Liver (tissue), 10 donors: ENCODE data around the gene PIGW. TPM values are rescaled to one million over a fixed set of nuclear protein-coding genes. Genes with fewer than 3 reads are reported as not detected.

Experiments used
- DNase-seq: peaks from one replicate; pipeline ENCODE4 v3.0.0-alpha.2; 2017; ENCODE audit warnings: low spot score
- H3K27ac ChIP-seq, 2 donors: one replicate each; pipeline ENCODE4 v1.7.0; 2013; ENCODE audit warnings: inconsistent platforms in 2 of 2, low read length in 2 of 2, control low read depth in 1 of 2, low read depth in 1 of 2, mild to moderate bottlenecking in 1 of 2
- H3K27me3 ChIP-seq, 4 donors: one replicate each; pipeline versions ENCODE4 v1.6.1 to v1.7.0; 2013; ENCODE audit warnings: low read length in 3 of 4, inconsistent platforms in 1 of 4, mild to moderate bottlenecking in 1 of 4, moderate library complexity in 1 of 4; ENCODE audit not compliant: control insufficient read depth in 4 of 4, insufficient read depth in 4 of 4
- H3K36me3 ChIP-seq, 4 donors: one replicate each; pipeline versions ENCODE4 v1.6.1 to v1.7.0; 2013; ENCODE audit warnings: low read length in 3 of 4, mild to moderate bottlenecking in 3 of 4, low read depth in 1 of 4, moderate library complexity in 1 of 4; ENCODE audit not compliant: control insufficient read depth in 4 of 4, insufficient read depth in 3 of 4
- H3K4me1 ChIP-seq, 4 donors: one replicate each; pipeline versions ENCODE4 v1.6.1 to v1.7.0; 2013; ENCODE audit warnings: low read length in 3 of 4, mild to moderate bottlenecking in 3 of 4, moderate library complexity in 1 of 4; ENCODE audit not compliant: control insufficient read depth in 4 of 4, insufficient read depth in 4 of 4
- H3K4me3 ChIP-seq, 3 donors: one replicate each; pipeline versions ENCODE4 v1.6.1 to v1.7.0; 2013; ENCODE audit warnings: low read length in 3 of 3, control low read depth in 1 of 3, low read depth in 1 of 3, mild to moderate bottlenecking in 1 of 3
- H3K9ac ChIP-seq, 2 donors: one replicate each; pipeline ENCODE4 v1.7.0; 2013; ENCODE audit warnings: low read length in 2 of 2, mild to moderate bottlenecking in 2 of 2, moderate library complexity in 2 of 2, control low read depth in 1 of 2, low read depth in 1 of 2
- H3K9me3 ChIP-seq, 4 donors: one replicate each; pipeline versions ENCODE4 v1.6.1 to v1.7.0; 2013; ENCODE audit warnings: low read length in 3 of 4; ENCODE audit not compliant: control insufficient read depth in 4 of 4
- ATF3 ChIP-seq: IDR thresholded peaks from 2 replicates; pipeline ENCODE4 v1.6.1; 2016; ENCODE audit warnings: antibody characterized with exemption
- EGR1 ChIP-seq, 2 donors: IDR thresholded peaks; 2 replicates each; pipeline ENCODE4 v1.6.1; 2016 to 2018; ENCODE audit warnings: antibody characterized with exemption in 2 of 2, low read depth in 2 of 2
- FOXA1 ChIP-seq: IDR thresholded peaks from 2 replicates; pipeline ENCODE4 v1.6.1; 2016; ENCODE audit warnings: antibody characterized with exemption
- FOXA2 ChIP-seq: IDR thresholded peaks from 2 replicates; pipeline ENCODE4 v1.6.1; 2016; ENCODE audit warnings: antibody characterized with exemption
- GABPA ChIP-seq, 2 donors: IDR thresholded peaks in 1 of 2; conservative IDR thresholded peaks in 1 of 2; 2 replicates each; pipeline ENCODE4 v1.6.1; 2016; ENCODE audit warnings: antibody characterized with exemption in 2 of 2, mild to moderate bottlenecking in 1 of 2, moderate library complexity in 1 of 2
- HNF4A ChIP-seq, 2 donors: conservative IDR thresholded peaks; 2 replicates each; pipeline ENCODE4 v1.6.1; 2016; ENCODE audit warnings: antibody characterized with exemption in 2 of 2, mild to moderate bottlenecking in 2 of 2
- HNF4G ChIP-seq: IDR thresholded peaks from 2 replicates; pipeline ENCODE4 v1.6.1; 2016; ENCODE audit warnings: antibody characterized with exemption
- NR2F2 ChIP-seq: IDR thresholded peaks from 2 replicates; pipeline ENCODE4 v1.6.1; 2016; ENCODE audit warnings: antibody characterized with exemption
- SP1 ChIP-seq: IDR thresholded peaks from 2 replicates; pipeline ENCODE4 v1.6.1; 2018; ENCODE audit warnings: antibody characterized with exemption, mild to moderate bottlenecking
- ZBTB33 ChIP-seq: IDR thresholded peaks from 2 replicates; pipeline ENCODE4 v1.6.1; 2016; ENCODE audit warnings: antibody characterized with exemption
- WGBS: extraction: QIAGEN DNeasy Blood & Tissue Kit; methylation state at CpG from one replicate; pipeline ENCODE4 v1.1.7; 2013; 5-methylcytosine and 5-hydroxymethylcytosine counted together
- polyA plus RNA-seq, 2 donors: library from polyadenylated mRNA; stranded (reverse) in 1 of 2; unstranded in 1 of 2; fragments of 200-250 nt in 1 of 2; fragments of >200 nt in 1 of 2; fragmentation: Nextera tagmentation in 1 of 2; extraction: Ambion mirVana in 1 of 2; gene quantifications; one replicate each; pipeline versions ENCODE4 v1.2.1 to v1.2.3, GENCODE V29; 2013 to 2015
- small RNA-seq: library from RNA; depleted of rRNA; stranded (forward); fragments of <200 nt; gene quantifications from one replicate; pipeline ENCODE3, GENCODE V24; 2014
- total RNA-seq, 2 donors: library from RNA; depleted of rRNA; stranded (reverse); fragments of >200 nt; gene quantifications; one replicate each; pipeline ENCODE4 v1.2.3, GENCODE V29; 2014
- TF ChIP-seq, protein P1 (sequence below): IDR thresholded peaks from 2 replicates; pipeline ENCODE4 v1.6.1; 2016; ENCODE audit warnings: antibody characterized with exemption, mild to moderate bottlenecking
- TF ChIP-seq, protein P2 (sequence below): IDR thresholded peaks from 2 replicates; pipeline ENCODE4 v1.6.1; 2016; ENCODE audit warnings: antibody characterized with exemption
- donor health status: healthy.
- donor health status: healthy.
- donor health status: healthy.
- donor health status: healthy.
- donor health status: healthy.

PIGW gene
- total and polyA plus RNA-seq, 4 donors, result 3.2 to 9.6 (median 6.1) TPM

- Histone ChIP-seq H3K4me3 (no peak overlapping the region), H3K36me3 (peaks cover 13 to 54% (median 34%) of the 10 kb centered on the region in 4 donors), H3K9ac (no peak overlapping the region), H3K9me3 (no peaks in the 10 kb centered on the region), H3K4me1 (peaks cover 5 to 23% (median 13%) of the 10 kb centered on the region in 4 donors), H3K27ac (no peak overlapping the region), H3K27me3 (no peaks in the 10 kb centered on the region)
- no peak for DNase-seq
- TF ChIP-seq SP1, result no peak
- no peak for TF ChIP-seq ZBTB33
- TF ChIP-seq ATF3, result no peak
- no peak for TF ChIP-seq FOXA1
- no peak for TF ChIP-seq FOXA2
- no peak for TF ChIP-seq NR2F2
- TF ChIP-seq HNF4G, result no peak
- TF ChIP-seq EGR1 (IDR thresholded peaks at IDR 0.05; ENCODE audit: low read depth in 2 of 2), result no peak
- TF ChIP-seq, protein P1, sequence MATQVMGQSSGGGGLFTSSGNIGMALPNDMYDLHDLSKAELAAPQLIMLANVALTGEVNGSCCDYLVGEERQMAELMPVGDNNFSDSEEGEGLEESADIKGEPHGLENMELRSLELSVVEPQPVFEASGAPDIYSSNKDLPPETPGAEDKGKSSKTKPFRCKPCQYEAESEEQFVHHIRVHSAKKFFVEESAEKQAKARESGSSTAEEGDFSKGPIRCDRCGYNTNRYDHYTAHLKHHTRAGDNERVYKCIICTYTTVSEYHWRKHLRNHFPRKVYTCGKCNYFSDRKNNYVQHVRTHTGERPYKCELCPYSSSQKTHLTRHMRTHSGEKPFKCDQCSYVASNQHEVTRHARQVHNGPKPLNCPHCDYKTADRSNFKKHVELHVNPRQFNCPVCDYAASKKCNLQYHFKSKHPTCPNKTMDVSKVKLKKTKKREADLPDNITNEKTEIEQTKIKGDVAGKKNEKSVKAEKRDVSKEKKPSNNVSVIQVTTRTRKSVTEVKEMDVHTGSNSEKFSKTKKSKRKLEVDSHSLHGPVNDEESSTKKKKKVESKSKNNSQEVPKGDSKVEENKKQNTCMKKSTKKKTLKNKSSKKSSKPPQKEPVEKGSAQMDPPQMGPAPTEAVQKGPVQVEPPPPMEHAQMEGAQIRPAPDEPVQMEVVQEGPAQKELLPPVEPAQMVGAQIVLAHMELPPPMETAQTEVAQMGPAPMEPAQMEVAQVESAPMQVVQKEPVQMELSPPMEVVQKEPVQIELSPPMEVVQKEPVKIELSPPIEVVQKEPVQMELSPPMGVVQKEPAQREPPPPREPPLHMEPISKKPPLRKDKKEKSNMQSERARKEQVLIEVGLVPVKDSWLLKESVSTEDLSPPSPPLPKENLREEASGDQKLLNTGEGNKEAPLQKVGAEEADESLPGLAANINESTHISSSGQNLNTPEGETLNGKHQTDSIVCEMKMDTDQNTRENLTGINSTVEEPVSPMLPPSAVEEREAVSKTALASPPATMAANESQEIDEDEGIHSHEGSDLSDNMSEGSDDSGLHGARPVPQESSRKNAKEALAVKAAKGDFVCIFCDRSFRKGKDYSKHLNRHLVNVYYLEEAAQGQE, result no peak
- TF ChIP-seq, protein P2, sequence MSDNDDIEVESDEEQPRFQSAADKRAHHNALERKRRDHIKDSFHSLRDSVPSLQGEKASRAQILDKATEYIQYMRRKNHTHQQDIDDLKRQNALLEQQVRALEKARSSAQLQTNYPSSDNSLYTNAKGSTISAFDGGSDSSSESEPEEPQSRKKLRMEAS, result no peak
- no peak for TF ChIP-seq GABPA (IDR thresholded peaks at IDR 0.05 in 1 of 2, conservative IDR thresholded peaks at IDR 0.05 in 1 of 2)
- TF ChIP-seq HNF4A (conservative IDR thresholded peaks at IDR 0.05), result no peak
- WGBS, result 94% methylated on average over 2 of the region's 2 CpGs
These were observed 51.4 kb downstream of the PIGW start for GRCh38 chr17:36586138-36586537.

Small RNA genes within 50 kb of the gene (small RNA-seq; reads per million reads assigned to genes)
- gene RNA5SP439, result not detected

Other genes starting within 250 kb of the PIGW start
- gene TBC1D3G, start 211.1 kb upstream of the PIGW start, total RNA-seq, result not detected
- gene TBC1D3G, start 211.1 kb upstream of the PIGW start, polyA plus RNA-seq, result under 1 TPM in 1 of 2 donors, not detected in 1; 0.58 TPM
- not detected for gene TBC1D3H, start 146.6 kb upstream of the PIGW start, total RNA-seq
- under 1 TPM in 1 of 2 donors, not detected in 1; 0.08 TPM for gene TBC1D3H, start 146.6 kb upstream of the PIGW start, polyA plus RNA-seq
- gene ZNHIT3, start 48.3 kb upstream of the PIGW start, total RNA-seq, result 10 to 100 TPM in 1 of 2 donors, 1 to 10 TPM in 1; 8.1 to 18.8 TPM
- 10 to 100 TPM; 19.4 to 24.2 TPM for gene ZNHIT3, start 48.3 kb upstream of the PIGW start, polyA plus RNA-seq
- 10 to 100 TPM; 28.6 to 47.2 TPM for gene MYO19, start 119 bp upstream of the PIGW start, total RNA-seq
- gene MYO19, start 119 bp upstream of the PIGW start, polyA plus RNA-seq, result 10 to 100 TPM in 1 of 2 donors, 1 to 10 TPM in 1; 8.7 to 13.0 TPM
- 10 to 100 TPM; 43.6 to 48.6 TPM for gene GGNBP2, start 9.9 kb downstream of the PIGW start, total RNA-seq
- 10 to 100 TPM; 19.6 to 25.1 TPM for gene GGNBP2, start 9.9 kb downstream of the PIGW start, polyA plus RNA-seq
- gene DHRS11, start 56.9 kb downstream of the PIGW start, total RNA-seq, result 1 to 10 TPM; 5.8 to 8.0 TPM
- gene DHRS11, start 56.9 kb downstream of the PIGW start, polyA plus RNA-seq, result 1 to 10 TPM; 4.2 to 7.2 TPM
- gene MRM1, start 66.6 kb downstream of the PIGW start, total RNA-seq, result 1 to 10 TPM; 4.7 to 5.9 TPM
- 1 to 10 TPM; 3.2 to 5.7 TPM for gene MRM1, start 66.6 kb downstream of the PIGW start, polyA plus RNA-seq